GM21737 (cell line): ENCODE data around the gene UNC13A.

ENCODE experiments used
- ATAC-seq: cut with Tn5 transposase; IDR thresholded peaks from one replicate; pipeline ENCODE4 v1.9.1; 2021; ENCODE audit warnings: mild to moderate bottlenecking, moderate library complexity; ENCODE audit not compliant: unreplicated experiment

The UNC13A gene

DNA sequence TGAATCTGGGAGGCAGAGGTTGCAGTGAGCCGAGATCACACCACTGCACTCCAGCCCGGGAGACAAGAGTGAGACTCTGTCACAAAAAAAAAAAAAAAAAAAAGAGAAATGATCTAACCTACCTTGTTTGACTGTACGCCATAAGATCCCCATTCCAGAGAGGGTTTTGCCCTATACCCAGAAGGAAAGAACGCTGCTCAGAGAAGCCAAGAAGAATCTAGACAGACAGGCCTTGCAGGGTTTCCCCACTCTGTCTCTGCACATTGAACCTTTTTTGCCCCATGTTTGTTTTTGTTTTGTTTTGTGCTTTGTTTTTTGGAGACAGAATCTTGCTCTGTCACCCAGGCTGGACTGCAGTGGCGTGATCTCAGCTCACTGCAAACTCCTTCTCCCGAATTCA, 23.7 kb upstream of the UNC13A start:
- ATAC-seq: no peak

DNA sequence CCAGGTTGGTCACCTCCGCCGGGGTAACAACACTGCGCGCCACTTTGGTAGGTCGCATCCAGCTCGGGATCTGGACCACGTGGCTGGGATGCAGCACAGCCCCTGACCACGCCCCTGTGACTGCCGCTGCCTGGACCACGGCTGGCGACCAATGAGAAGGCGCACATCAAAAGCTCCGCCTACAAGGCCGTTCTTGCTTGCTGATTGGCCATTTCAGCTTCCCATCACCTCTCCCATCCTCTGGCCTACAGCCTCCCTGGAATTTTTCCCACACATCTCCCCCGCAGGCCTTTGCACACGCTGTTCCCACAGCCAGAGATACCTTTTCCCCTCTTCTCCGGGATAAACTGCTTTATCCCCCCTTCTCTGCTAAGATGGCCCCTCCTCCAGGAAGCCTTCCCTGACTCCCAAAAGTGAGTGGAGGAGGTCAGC, 18.6 kb upstream of the UNC13A start:
- no peak for ATAC-seq

DNA sequence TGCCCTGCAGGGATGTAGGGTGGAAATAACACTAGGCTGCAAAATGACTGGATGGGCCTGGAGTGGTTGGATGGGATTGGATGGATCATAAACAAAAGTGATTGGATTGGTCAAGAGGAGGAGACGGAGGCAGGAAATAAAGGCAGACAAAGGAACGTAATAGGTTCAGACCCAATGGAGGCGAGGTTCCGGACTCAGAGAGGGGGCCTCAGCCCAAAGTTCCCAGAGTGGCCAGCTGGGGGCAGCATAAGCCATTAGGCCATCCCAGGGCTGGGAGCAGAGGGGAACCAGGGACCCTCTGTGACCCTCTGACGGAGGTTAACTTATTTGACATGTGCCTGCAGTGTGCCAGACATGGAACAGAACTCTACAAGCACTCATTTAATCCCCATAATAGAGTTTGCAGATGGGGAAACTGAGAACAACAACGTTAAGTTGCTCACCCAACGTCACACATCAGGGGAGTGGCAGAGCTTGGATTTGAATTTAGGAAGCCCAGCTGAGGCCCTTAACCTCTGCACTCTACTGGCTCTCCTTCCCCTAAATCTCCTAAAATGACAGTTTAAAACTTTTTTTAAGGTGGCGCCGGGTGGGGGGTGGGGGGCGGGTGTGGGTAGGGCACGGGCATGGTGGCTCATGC, 15.8 kb upstream of the UNC13A start:
- ATAC-seq: no peak

DNA sequence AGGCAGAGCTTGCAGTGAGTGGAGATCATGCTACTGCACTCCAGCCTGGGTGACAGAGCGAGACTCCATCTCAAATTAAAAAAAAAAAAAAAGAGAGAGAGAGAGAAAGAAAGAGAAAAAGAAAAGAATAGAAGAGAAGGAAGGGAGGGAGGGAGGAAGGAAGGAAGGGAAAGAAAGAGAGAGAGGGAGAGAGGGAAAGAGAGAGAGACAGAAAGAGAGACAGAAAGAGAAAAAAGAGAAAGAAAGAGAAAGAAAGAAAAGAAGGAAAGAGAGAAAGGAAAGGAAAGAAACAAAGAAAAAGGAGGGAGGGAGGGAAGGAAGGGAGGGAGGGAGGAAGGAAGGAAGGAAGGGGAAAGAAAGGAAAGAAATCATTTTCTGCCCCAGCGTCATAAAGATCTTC, 7.0 kb upstream of the UNC13A start:
- ATAC-seq: no peak

DNA sequence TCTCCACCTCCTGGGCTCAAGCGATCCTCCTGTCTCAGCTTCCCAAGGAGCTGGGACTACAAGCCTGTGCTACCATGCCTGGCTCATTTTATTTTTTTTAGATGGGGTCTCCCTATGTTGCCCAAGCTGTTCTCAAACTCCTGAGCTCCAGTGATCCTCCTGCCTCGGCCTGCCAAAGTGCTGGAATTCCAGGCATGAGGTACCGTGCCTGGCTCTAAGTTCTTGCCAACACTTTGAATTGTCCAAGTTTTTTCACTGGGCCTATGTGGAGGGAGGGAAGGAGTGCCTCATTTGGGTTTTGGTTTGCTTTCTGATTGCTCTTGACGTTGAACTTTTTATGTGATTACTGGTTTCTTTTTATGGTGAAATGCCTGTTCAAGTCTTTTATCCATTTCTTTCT, 4.4 kb upstream of the UNC13A start:
- no peak for ATAC-seq

DNA sequence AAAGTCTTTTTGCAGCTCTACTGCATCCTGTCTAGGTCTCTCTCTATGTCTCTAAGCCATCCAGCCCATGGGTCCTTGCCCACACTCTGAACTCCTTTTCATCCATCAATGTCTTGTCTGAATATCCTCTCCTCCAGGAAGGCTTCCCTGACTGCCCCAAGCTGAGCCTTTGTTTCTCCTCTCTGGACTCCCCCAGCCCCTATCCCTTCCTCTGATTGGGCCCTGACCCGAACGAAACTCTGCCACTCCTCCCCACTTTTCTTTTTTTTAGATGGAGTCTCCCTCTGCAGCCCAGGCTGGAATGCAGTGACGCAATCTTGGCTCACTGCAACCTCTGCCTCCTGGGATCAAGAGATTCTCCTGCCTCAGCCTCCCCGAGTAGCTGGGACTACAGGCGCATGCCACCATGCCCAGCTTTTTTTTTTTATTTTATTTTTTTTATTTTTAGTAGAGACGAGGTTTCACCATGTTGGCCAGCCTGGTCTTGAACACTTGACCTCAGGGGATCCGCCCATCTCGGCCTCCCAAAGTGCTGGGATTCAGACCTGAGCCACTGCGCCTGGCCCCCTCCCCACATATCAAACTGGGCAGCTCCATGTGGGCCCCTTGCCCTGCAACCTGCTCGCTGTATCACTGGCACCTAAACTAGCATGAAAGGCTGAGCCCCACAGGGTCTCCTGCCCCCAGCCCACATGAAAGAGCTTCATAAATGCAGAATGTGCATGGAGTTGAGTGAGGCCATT, 870 bp upstream of the UNC13A start:
- no peak for ATAC-seq

DNA sequence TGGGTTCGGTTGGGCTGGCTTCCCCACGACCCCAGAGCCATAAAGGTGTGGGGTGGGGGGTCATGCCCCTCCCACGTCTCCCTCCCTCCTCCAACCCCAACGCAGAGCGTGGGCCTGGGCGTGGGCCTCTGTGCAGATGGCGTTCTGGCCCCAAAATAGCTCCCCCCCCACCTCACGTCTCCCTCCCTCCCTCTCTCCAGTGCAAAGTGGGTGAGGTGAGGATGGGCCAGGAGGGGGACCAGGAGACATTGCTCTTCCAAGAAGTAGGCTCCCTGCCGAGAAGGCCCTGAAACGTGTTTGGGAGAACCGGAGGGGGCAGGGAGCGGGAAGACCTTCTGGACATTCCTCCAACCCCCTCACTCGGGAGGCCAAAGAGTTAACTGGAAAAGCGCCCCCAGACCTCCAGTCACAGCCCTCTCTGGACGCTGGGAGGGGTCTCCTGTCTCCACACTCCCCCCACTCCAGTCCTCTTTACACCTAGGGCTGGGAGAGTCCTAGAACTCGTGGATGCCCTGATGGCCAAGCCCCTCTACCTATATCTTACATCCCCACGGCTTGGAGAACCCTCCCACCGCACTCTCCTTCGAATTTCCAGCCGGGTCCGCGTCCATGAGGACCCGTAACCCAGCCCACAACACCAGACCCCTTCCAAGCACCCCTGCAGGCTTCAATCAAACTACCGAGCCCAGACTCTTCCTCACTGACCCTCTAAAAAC, 855 bp downstream of the UNC13A start:
- no peak for ATAC-seq

DNA sequence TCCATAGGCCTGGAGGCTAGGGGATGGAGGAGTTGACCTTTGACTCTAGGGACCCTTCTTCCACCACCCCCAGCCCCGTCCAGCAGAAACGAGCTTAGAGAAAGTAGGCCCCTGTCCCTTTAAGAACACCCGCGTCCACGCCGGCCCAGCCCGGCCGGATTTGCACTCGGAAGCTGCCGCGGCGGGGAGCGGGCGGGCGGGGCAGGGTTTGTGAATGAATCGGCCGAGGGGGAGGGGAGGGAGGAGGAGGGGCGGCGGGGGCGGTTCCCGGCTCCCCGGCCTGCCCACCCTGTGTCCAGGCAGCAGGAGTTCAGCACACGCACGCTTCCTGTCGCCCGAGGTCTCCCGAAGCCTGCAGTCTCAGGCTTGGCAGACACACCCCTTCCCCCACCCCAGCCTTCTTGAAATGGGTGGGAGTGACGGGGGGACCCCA, 1.5 kb downstream of the UNC13A start:
- ATAC-seq: no peak

DNA sequence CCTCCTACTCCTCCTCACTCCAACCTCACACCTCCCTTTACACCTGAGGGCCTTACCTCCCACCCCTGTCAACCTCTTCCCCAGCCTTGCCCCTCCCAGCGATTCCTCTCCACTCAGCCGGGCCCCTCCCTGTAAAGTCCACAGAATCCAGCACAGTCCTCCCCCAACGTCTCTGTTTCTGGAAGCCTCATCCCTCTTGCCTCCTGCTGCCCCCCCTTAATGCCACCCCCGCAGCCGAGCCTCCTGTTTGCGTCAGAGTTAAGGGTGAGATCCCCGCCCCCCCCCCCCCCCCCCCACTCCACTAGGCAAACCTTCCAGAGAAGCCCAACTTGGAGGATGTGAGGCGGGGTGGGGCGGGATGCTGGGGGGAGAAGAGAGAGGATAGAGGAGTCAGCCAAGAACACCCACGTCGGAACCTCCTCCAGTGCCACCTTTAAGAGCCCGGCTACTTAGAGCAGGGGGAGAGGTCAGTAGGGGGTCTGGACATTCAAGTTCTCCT, 2.1 kb downstream of the UNC13A start:
- no peak for ATAC-seq

DNA sequence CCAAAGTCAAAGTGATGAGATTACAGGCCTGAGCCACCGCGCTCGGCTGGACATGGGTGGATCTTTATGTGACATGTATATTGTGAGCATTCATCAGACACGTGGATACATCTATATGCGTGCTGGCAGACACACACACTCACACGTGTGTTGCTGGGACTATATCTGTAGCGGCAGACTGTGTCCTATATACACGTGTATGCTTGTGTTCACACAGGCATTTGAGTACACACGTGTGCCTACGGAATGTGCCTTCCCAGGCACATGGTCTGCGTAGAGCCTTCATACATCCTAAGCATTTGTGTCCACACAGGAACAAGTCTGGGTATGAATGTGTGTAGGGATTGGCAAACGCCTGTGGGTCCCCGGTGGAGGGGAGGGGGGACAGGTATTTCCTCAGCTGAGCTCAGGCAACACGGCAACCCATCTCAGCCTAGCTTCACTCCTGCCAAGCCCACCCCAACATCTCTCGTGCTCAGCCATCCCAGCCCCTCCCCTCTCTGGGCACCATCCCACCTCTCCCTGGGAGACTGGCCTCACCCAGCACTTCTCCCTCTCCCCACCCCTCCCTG, 2.6 kb downstream of the UNC13A start:
- ATAC-seq: no peak

DNA sequence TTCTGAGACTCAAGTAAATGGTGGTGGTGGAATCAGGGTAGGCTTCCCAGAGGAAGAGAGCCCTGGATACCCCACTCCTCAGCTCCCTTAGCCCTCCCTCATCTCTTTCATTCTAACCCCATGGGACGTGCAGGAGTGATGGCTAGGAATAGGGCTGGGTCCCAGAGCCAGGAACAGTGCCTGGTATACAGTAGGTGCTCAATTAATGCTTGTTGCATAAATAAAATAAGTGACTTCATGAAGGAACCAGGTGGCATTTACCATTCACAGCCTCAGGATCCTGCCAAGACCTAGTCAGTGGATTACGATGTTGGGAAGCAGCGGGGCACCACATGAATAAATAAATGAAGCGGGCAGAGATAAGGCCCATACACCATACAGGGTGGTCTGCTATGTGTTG, 3.9 kb downstream of the UNC13A start:
- ATAC-seq: no peak

DNA sequence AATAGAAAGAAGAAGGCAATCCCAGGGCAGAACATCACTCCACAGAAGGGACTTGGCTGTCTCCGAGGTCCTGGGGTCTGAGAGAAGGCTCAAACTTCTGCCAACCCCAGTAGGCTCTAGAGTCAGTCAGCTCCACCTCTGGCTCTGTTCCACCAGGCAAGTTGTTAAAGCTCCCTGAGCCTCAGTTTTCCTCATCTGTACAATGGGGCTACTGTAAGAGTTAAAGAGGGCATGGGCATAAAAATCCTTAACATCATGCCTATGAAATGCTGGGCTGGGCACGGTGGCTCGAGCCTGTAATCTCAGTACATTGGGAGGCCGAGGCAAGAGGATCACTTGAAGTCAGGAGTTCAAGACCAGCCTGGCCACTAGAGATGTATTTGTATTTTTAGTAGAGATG, 5.1 kb downstream of the UNC13A start:
- no peak for ATAC-seq

DNA sequence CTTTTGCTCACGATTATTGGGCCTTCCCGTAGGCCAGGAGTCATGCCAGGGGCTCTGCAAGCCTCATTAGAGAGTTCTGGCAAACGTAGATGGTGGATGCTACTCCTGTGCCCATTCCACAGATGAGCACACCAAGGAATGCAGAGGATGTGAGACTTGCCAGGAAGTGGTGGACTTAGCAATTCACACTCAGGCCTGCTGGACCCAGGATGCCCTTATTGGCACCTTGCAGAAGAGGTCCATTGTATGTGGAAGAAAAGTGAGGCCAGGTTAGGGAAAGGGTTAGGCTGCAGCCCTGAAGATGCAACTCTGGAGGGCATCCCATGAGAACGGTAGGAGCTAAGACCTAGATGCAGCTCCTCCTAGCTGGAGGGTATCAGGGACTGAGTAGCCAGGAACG, 5.9 kb downstream of the UNC13A start:
- ATAC-seq: no peak

DNA sequence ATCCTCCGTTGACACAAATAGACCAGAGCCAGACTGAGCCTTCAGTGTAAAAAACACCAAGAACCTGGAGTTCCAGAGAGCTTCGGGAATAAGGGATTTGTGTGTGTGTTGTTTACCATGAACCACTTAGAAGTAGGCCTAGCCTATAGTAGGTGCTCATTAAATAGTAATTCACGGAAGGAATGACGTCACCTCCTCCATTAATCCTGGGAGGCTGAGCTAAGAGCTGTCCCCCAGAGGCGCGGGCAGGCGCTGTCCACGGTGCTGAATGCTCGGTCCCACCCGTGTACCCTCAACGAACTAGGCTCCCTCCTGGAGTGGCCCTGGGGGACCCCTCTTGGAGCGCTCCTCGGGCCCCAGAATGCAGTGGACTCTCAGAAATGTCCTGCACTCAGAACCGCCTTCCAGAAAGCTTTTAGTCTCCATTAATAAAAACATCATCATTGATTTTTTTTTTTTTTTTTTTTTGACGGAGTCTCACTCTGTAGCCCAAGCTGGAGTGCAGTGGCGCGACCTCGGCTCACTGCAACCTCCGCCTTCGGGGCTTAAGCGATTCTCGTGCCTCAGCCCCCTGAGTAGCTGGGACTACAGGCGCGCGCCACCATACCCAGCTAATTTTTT, 6.5 kb downstream of the UNC13A start:
- ATAC-seq: no peak

DNA sequence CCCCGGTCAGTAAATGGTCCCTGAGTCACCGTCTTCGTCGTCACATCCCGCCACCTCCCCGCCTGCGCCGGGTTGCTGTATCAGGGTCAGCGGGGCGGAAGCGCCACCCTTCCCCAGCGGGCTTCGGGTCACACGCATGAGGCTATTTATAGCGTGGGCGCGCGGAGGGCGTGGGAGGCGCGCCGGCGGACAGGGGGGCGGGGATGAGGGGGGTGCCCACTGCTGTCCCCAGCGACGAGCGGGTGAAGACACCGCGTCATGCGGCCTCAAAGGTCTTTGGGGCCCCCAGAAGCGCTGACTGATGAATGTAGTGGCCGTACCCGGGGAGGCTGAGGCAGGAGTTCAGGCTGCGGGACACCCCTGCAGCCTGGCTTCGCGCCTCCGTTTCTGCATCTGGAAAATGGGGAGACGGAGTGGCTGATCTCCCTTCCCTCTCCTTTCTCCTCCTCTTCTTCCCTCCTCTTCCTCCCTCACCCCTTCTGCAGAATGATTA, 7.9 kb downstream of the UNC13A start:
- ATAC-seq: peak; percentile 68

DNA sequence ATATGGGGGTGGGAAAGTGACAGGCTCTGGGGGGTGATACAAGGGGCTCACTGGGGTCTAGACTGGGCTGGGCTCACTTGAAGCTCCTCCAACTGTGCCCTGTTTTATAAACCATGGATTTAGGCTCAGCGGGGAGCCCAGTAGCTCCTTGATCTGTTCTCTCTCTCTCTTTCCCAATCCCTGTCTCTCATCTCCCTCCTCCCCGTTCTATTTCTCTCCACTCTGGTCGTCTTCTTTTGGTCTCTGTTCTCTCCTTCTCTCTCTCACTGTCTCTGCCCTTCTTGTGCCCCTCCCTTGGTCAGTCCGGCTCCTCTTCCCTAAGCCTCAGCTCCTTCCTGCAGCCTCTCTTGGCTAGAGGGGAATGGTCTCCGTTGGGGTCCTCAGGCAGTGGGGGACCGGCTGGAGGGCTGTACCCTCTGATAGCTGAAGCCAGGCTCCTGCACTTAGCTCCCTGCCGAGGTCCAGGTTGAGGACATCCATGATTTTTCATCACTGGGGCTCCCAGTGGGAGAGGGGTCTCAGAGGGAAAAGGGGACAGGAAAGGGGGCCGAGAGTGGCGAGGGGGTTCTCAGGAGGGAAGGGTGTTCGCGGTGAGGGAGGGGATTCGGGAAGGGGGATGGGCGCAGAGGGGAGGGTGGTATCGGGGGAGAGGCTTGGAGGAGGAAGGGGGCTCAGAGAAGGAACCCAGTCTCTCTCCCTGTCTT, 8.5 kb downstream of the UNC13A start:
- ATAC-seq: no peak

DNA sequence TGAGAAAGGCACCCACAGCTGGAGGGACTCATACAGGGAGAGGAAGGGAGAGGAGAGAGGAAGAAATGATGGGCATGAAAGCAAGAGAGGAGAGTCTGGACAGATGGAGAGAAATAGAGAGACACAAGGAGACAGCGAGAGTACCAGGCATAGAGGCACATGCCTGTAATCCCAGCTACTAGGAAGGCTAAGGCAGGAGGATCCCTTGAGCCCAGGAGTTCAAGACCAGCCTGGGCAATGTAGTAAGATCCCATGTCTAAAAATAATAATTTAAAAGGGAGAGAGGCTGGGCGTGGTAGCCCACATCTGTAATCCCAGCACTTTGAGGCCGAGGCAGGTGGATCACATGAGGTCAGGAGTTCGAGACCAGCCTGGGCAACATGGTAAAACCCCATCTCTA, 9.3 kb downstream of the UNC13A start:
- no peak for ATAC-seq

DNA sequence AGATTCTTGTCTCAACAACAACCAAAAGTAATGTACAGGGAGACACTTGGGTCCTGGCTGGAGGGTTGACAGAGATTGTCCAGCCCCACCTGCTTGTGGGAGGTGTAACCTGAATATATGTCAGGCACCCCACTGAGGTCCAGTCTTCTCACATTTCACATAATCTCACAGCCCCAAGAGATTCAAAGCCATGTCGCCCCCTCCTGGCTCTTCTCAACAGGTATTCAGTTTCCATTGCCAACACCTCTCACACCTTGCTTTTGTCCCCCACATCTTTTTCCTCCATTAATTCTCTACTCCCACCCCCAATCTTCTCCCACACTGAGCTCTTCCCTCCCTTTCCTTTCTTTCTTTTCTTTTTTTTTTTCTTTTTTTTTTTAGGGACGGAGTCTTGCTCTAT, 11.2 kb downstream of the UNC13A start:
- no peak for ATAC-seq

DNA sequence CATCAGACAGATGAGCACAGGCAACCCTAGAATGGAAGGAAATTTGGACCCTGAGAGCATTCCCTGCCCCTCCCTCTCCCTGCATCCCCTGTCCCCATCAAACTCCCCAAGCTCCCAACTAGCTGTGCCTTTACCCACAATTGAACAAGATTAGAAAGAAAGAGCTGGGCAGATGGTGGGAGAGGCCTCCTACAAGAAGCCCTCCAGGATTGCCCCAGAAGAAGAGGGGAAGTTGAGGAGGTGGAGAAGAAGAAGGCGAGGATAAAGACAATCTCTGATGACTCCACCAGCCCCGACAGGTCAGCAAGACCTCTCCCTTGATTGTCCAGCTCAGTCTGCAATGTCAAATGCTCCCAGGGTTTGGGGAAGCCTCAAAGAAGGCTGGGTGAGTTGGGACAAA, 11.9 kb downstream of the UNC13A start:
- no peak for ATAC-seq
